ENCODE results near the gene CACNA1B.

CACNA1B gene

DNA sequence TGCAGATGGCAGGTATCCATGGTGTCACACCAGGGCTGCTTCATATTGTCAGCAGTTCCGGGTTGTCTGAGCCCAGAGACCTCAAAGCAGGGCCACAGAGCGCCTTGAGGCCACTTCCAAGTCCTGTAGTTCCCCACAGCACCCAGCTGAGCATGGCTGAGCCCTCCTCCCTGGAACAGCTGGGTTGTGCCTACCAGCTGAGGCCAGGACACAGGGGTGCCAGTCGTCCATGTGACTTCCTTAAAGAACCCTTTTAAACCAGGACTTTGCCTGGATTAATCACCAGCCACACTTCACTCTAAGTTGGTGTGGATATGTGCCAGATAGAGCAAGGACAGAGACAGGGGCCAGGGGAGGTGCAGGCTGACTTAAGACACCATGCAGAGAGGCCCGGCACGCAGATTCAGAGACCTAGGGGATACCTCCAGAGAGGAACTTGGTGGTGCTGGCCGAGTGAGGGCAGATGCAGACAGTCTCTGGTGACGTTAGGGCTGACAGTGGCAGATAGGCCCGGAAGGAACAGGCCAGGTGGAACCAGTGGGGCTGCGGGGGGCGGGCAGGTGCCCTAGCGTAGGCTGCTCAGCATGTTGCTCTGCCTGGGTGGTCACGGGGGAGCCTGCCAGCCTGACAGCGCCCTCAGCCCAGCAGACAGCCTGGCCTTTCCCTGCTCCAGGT is 142.7 kb downstream of the CACNA1B start:
- DNase-seq: no peak

DNA sequence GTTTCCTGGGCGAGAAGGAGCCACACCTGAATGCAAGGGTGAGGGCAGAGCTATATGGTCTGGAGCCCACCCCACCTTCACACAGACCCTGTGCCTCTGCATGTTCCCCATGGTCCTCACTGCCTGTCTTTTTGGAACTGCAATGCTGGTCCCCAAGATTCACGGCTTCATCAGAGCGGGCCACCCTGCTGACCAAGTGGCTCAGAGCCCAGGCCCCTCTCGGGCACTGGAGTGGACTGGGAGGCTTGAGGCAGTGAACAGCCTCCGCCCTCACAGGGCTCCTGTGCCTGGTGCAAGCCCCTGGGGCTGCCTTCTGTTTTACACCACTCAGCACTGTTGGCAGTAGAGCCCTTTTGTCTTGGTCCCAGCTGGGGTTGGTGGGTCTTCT is 143.2 kb downstream of the CACNA1B start:
- DNase-seq: no peak

DNA sequence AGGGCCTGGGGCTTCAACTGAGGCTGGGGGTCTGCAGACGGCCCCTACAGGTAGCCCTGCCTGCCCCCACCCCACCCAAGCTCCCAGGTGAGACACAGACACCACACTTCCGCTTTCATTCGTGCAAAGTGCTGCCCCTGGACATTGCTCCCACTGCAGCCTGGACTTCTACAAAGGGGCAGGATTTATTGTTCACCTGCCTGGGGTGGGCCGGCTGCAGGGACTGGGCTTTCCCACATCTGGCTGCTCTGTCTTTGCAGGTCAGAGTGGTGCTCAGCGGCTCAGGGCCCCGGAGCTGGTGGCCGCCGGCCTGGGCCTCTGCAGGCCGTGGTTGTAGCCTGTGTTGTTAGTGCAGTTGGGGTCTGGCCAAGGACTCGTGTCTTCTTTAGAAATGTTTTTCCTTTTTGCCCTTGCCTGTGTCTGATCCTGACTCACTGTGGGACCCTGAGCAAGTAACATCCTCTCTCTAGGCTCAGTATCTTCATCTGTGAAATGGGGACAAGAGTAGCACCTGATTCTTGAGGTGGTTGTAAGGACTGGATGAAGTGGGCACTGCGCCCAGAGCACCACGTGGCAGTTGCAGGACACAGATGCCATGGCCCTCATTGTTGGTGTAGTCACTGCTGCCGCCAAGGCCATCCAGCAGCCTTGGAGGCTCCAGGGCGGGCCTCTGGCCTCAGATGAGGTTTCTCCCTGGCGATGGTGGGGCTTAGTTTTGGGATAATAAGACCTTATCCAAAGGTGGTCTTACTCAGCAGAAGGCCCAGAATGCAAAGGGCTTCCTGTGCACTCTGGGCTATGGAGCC is 143.9 kb downstream of the CACNA1B start:
- no peak for DNase-seq

DNA sequence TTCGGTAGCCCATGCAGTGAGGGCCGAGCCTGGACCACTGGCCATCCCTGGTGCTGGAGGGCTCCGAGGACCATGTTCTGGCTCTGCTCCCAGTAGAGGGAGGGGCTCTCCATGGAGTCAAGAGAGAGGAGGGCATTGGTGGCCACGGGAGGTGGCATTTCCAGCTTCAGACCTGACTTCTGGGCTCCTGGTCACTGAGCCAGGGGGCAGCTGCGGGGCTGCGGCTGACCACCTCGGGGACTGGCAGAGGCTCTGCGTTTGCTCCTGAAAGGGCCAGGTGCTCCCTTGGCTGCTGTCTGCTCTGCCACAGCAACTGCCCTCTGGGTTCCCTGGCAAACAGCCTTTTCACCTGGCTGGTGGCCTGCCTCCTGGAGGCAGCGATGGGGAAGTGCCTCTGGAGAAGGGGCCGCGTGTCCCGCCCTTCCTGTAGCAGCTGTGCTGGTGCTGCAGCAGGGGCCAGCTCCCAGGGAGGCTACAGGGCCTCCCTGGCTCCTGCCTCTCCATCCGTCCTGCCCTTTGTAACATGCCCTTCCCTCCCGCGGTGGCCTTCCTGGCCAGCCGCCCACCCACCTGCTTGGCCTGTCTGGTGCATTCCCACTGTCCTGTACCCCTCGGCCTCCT is 144.6 kb downstream of the CACNA1B start:
- no peak for DNase-seq

GRCh38 chr9:138022756-138023393 is 145.3 kb downstream of the CACNA1B start:
- DNase-seq: no peak

DNA sequence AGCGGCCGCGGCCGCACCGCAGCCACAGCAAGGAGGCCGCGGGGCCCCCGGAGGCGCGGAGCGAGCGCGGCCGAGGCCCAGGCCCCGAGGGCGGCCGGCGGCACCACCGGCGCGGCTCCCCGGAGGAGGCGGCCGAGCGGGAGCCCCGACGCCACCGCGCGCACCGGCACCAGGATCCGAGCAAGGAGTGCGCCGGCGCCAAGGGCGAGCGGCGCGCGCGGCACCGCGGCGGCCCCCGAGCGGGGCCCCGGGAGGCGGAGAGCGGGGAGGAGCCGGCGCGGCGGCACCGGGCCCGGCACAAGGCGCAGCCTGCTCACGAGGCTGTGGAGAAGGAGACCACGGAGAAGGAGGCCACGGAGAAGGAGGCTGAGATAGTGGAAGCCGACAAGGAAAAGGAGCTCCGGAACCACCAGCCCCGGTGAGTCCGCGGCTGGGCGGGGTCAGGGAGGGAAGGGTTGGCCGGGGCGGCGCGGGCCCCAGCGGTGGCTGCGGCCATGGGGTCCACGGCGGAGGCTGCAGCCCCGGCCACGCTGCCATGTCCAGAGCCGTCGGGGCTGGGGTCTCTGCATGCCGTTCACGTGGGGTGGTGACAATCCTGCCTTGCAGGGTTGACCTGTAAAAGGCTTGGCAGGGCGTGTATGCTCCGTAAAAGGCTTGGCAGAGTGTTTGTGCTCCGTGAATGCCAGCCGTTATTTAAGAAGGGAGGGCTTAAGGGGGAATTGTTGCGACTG is 146.0 kb downstream of the CACNA1B start:
- no peak for DNase-seq

- no peak for DNase-seq
Measured at GRCh38 chr9:138024131-138024530, 146.5 kb downstream of the CACNA1B start.

DNA sequence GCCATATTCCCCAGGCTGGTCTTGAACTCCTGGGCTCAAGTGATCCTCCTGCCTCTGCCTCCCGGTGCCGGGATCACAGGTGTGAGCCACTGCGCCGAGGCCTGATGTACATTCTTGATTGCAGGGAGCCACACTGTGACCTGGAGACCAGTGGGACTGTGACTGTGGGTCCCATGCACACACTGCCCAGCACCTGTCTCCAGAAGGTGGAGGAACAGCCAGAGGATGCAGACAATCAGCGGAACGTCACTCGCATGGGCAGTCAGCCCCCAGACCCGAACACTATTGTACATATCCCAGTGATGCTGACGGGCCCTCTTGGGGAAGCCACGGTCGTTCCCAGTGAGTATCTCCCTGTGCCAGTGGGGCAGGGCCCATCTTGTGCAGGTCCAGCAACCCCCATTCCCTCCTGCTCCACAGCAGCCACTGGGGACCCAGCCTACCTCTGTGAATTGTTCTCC is 147.3 kb downstream of the CACNA1B start:
- DNase-seq: no peak

- no peak for DNase-seq
Measured at GRCh38 chr9:138025417-138025816, 147.8 kb downstream of the CACNA1B start.

DNA sequence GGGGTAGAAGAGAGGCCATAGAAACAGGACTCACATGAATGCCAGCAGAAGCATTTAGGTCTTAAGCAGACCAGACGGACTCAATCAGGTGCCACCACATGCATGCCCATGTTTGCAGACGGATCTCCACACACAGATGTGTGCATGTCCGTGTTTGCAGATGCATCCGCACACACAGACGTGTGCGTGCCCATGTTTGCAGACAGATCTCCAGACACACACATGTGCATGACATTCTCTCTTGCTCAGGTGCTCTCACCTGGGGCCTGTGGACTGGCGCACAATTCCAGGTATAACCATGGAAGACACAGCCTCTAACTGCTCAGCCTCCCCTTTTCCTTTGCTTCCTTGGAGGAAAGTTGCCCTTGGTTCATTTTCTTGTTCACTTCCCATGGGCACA is 148.3 kb downstream of the CACNA1B start:
- DNase-seq: no peak

DNA sequence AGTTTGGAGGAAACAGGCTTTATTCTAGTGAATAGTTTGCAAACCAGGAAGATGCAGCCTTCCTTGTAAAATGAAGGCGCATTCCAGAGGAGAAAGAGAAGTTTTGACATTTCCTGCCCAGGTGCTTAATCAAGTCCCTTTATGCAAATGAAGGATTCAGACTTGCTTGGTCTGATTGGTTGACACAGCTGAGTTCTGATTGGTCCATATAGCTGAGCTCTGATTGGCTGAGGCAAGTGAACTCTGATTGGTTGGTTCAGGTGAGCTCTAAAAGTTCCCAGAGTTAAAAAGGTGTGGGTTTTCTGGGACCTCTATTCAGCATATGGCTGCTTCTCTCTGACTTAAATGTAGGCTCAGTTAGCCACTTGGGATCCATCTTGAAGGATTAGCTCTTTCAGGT is 151.0 kb downstream of the CACNA1B start:
- no peak for DNase-seq

DNA sequence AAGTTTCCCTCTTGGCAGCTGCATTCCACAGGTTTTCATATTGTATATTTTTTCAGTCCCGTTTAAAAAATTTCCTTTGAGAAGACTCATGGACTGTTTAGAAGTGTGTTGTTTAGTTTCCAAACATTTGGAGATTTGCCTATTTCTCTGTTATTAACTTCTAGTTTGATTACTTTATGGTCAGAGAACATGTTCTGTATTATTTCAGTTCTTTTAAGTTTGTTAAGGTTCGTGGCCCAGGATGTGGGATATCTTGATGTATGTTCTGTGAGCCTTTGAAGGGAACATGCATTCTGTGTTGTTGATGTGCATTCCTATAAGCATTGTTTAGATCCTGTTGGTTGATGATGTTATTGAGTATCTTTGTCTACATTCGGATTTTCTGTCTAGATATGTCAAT is 153.6 kb downstream of the CACNA1B start:
- DNase-seq: no peak

- DNase-seq: no peak
Measured at GRCh38 chr9:138033950-138034349, 156.4 kb downstream of the CACNA1B start.

- DNase-seq: no peak
Measured at GRCh38 chr9:138037140-138037539, 159.6 kb downstream of the CACNA1B start.

DNA sequence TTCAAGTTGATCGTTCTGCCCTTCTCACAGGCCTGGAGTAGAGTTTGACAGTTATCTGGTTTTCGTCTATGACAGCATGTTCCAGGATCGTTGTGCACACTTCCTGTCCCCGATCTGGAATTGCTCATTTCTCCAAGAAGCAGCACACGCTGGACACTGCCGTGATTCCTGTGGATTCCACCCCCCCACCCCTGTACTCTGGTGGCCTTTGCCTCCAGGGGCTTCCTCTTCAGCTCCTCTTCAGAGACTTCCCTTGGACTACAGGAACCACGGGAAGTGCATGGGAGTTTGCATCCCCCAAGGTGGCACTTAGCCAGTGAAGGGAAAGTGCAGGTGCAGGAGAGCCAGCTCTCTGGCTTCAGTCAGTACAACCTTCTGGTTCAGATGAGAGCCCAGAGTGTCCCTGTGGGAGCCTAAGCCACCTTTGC is 160.7 kb downstream of the CACNA1B start:
- DNase-seq: no peak

DNA sequence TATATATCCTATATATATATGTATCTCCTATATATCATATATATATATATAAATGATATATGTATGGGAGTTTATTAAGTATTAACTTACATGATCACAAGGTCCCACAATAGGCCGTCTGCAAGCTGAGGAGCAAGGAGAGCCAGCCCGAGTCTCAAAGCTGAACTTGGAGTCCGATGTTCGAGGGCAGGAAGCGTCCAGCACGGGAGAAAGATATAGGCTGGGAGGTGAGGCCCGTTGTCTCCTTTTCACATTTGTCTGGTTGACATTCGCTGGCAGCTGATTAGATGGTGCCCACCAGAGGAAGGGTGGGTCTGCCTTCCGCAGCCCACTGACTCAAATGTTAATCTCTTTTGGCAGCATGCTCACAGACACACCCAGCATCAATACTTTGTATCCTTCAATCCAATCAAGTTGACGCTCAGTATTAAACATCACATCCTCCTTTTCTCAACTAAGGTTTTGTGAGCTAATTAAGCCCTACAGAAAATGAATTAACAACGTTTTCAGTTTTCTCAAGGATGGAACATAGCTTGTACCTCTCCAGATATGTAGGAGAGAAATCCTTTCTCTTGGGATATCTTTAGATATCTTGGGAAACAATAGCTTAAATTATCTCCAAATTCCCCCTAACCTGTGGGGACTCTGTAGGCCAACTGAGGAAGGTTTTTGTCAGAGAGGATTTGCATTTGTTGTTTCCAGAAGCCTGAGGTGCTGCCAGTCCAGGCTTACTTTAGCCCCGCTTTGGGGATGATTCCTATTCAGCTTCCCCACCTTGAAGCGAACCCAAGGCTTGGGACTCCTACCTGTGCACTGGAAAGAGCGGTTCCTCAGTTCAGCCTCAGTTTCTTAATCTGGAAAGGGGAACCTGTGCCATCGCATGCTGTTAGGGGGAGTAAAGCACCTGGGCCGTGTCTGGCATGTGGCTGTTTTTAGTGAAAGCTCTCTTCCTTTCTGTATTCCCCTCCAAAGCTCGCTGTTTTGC is 163.2 kb downstream of the CACNA1B start:
- DNase-seq: no peak

- no peak for DNase-seq
Measured at GRCh38 chr9:138042146-138042545, 164.6 kb downstream of the CACNA1B start.

DNA sequence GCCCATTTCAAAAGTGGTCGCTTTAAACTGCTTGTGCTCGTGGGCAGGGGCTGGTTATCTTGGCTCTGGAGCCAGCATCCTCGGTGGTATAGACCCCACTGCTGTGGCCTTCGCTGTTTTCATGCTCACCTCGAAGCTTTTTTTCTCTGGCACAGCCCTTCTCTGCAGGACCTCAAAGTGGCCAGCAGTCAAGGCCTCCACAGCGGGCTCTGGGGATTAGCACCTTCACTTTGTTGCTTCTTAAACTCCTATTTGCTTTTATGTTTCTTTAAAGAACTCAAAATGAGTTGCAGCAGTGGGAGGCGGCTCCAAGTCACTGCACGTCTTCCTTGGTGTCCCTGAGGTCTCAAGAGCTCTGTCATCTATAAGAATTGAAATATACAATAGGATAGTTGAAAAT is 165.1 kb downstream of the CACNA1B start:
- DNase-seq: no peak

DNA sequence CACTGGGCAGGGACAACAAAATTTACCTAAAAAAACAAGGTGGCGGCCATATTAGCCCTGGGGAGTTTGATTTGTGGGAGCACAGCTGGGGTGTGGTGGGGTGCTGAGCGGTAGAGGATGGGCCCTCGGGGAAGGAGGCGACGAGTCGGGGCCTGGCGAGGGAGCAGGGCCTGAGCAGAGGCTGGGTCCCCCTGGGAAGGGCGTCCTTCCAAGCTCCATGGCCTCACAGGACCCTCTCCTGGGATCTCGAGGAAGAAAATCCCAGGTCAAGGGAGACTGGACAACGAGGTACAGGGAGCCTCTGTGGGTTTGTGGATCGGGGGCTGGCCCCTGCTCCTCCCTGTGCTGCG is 165.5 kb downstream of the CACNA1B start:
- DNase-seq: no peak

GRCh38 chr9:138043411-138044345 is 166.1 kb downstream of the CACNA1B start:
- no peak for DNase-seq

All from inflammatory macrophage treated with lipopolysaccharide for 4 hours (primary cell).